ENCODE data around the gene ALG8. TPM values are rescaled to one million over a fixed set of nuclear protein-coding genes. Genes with fewer than 3 reads are reported as not detected.
"Not testable (repeated sequence)": the region's sequence is repeated elsewhere in the genome, so short reads cannot be mapped to it uniquely, and the experiment has no call there.

The ALG8 gene
- total RNA-seq, 2 donors from 2014 or later, result 17.2 to 25.8 TPM

DNA sequence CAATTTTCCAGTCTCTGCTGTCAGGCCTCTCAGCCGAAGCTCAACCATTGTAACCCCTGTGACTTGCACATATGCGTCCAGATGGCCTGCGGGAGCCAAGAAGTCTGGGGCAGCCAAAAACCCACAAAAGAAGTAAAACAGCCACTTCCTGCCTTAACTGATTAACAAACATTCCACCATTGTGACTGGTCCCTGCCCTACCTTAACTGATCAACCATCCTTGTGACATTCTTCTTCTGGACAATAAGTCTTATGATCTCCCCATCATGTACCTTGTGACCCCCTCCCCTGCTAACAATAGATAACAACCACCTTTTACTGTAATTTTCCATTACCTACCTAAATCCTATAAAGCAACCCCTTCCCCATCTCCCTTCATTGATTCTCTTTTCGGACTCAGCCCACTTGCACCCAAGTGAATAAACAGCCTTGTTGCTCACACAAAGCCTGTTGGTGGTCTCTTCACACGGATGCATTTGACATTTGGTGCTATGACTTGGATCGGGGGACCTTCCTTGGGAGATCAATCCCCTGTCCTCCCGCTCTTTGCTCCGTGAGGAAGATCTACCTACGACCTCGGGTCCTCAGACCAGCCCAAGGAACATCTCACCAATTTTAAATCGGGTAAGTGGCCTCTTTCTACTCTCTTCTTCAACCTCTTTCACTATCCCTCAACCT lies 58.5 kb downstream of the ALG8 start:
- H3K27ac Mint-ChIP-seq, result peak overlapping the region; percentile 96
- H3K9me3 ChIP-seq (ENCODE audit: control insufficient read depth, low read length, poor library complexity, severe bottlenecking), result no peaks in the 10 kb centered on the region
- peaks cover 35% of the 10 kb centered on the region for H3K4me1 Mint-ChIP-seq
- ATAC-seq (no peak), DNase-seq (no peak)
- peaks cover 3% of the 10 kb centered on the region for H3K36me3 Mint-ChIP-seq (ENCODE audit: low read depth)
- H3K27me3 Mint-ChIP-seq, result no peaks in the 10 kb centered on the region
- H3K4me3 Mint-ChIP-seq, result peak overlapping the region; percentile 92

DNA sequence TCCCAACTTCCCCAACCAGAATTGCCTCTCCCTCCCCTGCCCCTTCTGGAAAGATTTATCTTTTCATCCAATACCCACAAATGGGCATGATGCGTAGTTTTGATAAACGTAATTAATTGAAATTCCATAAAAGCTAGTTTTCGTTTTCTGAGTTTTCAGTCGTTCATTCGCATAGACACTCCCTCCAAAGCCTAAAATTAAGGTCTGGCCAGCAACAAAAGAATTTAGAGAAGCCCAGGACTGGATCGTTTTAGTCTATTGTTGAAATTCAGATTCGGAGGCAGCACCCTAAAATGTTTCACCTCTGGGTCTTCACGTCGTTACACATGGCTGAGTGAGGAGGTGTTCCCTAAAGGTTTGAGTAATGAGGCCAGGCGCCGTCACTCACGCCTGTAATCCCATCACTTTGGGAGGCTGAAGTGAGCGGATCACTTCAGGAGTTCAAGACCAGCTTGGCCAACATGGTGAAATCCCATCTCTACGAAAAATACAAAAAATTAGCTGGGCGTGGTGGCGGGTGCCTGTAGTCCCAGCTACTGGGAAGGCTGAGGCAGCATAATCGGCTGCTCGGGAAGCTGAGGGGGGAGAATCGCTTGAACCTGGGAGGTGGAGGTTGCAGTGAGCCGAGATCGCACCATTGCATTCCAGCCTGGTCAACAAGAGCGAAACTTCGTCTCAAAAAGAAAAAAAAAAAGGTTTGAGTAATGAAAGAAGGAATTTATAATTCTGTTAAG lies 59.2 kb downstream of the ALG8 start:
- no peak for DNase-seq
- no peak for ATAC-seq
- H3K4me1 Mint-ChIP-seq, result peaks cover 38% of the 10 kb centered on the region
- peak overlapping the region; percentile 96 for H3K27ac Mint-ChIP-seq
- no peaks in the 10 kb centered on the region for H3K9me3 ChIP-seq (ENCODE audit: control insufficient read depth, low read length, poor library complexity, severe bottlenecking)
- peak overlapping the region; percentile 92 for H3K4me3 Mint-ChIP-seq
- peaks cover 3% of the 10 kb centered on the region for H3K36me3 Mint-ChIP-seq (ENCODE audit: low read depth)
- no peaks in the 10 kb centered on the region for H3K27me3 Mint-ChIP-seq

- Mint-ChIP-seq H3K27ac (peak within 1 kb of the TSS; percentile 96), H3K36me3 (ENCODE audit: low read depth) (peaks cover 3% of the 10 kb centered on the region), H3K27me3 (no peaks in the 10 kb centered on the region), H3K4me1 (peaks cover 42% of the 10 kb centered on the region), H3K4me3 (peak within 1 kb of the TSS; percentile 92)
- ATAC-seq (peak; percentile 86), DNase-seq (peak; percentile 35 to 58 (median 36))
- H3K9me3 ChIP-seq (ENCODE audit: control insufficient read depth, low read length, poor library complexity, severe bottlenecking), result no peaks in the 10 kb centered on the region
Measured at GRCh38 chr11:78079232-78080083, 60.0 kb downstream of the ALG8 start, which contains the start of gene NDUFC2. TSS of gene NDUFC2 (minus strand) at chr11:78079862. CDS start at chr11:78079744, 118 bp downstream.

DNA sequence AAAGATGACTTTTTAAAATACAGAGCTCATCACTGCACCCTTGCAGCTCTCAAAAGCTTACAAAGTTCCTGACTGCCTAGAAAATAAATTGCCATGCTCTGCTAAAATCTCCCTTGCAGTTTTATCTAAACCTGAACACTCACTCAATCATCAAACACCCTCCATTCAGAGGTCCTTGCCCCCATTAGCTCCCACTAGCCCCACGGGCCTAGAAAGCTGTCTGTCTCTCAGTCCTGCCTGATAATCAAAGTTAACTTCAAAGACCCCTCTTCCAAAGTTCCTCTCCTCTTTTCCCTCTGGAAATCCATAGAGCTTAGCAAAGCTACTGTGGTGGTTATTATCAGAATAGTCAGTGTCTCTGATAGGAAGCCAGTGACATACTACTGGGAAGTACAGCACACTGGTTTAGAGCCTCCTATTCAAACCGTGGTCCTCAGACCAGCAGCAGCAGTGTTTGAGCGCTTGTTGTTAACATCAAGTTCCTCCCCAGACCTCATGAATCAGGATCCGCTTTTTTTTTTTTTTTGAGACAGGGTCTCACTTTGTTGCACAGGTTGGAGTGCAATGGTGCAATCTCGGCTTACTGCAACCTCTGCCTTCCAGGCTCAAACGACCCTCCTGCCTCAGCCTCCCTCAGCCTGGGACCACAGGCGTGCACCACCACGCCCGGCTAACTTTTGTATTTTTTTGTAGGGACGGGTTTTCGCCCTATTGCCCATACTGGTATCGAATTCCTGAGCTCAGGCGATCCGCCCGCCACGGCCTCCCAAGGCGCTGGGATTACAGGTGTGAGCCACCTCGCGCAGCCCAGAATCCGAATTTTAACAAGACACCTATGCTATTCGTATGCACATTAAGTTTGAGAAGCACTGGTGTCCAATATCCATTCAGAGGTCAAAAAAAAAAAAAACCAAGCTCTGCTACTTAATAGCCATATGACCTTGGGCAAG lies 60.9 kb downstream of the ALG8 start:
- Mint-ChIP-seq H3K27me3 (no peaks in the 10 kb centered on the region), H3K36me3 (ENCODE audit: low read depth) (peaks cover 3% of the 10 kb centered on the region), H3K27ac (peak overlapping the region; percentile 96), H3K4me3 (peak overlapping the region; percentile 92), H3K4me1 (peaks cover 42% of the 10 kb centered on the region)
- H3K9me3 ChIP-seq (ENCODE audit: control insufficient read depth, low read length, poor library complexity, severe bottlenecking), result no peaks in the 10 kb centered on the region
- DNase-seq (no peak), ATAC-seq (no peak)

DNA sequence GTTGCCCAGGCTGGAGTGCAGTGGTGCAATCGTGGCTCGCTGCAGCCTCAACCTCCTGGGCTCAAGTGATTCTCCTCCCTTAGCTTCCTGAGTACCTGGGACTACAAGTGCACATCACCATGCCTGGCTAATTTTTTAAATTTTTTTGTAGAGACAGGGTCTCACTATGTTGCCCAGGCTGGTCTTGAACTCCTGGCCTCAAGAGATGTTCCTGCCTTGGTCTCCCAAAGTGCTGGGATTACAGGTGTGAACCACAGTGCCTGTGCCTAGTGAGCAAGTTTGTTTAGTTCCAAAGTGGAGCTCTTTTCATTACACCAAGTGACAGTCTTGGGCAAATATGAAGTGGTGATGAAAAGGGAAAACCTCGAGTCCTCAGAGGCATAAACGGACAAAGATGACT lies 61.8 kb downstream of the ALG8 start:
- not testable (repeated sequence) for H3K9me3 ChIP-seq (ENCODE audit: control insufficient read depth, low read length, poor library complexity, severe bottlenecking); DNase-seq; H3K27me3 Mint-ChIP-seq; ATAC-seq; H3K36me3 Mint-ChIP-seq (ENCODE audit: low read depth); H3K4me3 Mint-ChIP-seq
- Mint-ChIP-seq H3K27ac (peak overlapping the region; percentile 96), H3K4me1 (peaks cover 43% of the 10 kb centered on the region)

DNA sequence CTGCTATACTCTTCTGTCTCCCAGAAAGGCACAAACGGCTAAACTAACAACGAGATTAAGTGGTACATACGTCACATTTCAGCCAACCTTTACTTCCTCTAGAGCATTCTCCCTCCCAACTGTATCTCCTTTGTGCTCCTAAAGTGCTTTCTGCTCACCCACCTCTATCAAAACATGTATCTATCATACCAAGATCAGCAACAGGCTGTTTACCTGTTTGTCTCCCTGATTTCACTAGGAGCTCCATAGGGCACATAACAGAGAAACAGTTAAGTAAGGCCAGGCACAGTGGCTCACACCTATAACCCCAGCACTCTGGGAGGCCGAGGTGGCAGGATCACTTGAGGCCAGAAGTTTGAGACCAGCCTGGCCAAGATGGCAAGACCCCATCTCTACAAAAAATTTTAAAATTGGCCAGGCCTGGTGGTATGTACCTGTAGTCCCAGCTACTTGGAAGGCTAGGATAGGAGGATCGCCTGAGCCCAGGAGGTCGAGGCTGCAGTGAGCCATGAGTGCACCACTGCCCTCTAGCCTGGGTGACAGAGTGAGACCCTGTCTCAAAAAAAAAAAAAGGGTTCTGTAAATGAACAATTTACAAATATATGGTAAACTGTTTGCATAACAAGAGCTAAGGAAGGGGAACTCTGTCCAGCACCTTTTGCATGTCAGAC lies 62.6 kb downstream of the ALG8 start:
- Mint-ChIP-seq H3K36me3 (ENCODE audit: low read depth) (peaks cover 7% of the 10 kb centered on the region), H3K27me3 (no peaks in the 10 kb centered on the region), H3K4me1 (peaks cover 45% of the 10 kb centered on the region), H3K4me3 (peak overlapping the region; percentile 59), H3K27ac (peak overlapping the region; percentile 82)
- no peaks in the 10 kb centered on the region for H3K9me3 ChIP-seq (ENCODE audit: control insufficient read depth, low read length, poor library complexity, severe bottlenecking)
- ATAC-seq (no peak), DNase-seq (no peak)

DNA sequence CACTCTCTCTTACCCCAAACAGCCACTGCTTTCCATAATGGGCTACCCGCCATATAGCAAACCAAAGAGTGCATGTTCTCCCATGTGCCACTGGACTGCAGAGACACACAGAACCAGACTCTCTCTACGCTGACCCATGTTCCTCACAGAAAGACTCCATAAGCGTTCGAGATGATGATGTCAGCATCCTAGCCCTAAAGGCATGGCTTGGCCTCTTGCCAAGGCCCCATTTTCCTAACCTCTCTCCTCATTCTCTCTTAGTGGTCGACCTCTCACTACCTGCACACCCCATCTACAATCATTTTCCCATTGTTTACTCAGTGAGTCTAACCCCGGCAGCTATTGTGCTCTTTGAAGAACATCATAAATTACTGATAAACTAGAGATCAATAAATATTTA lies 64.7 kb downstream of the ALG8 start:
- H3K4me3 Mint-ChIP-seq, result peak overlapping the region; percentile 2
- peak overlapping the region; percentile 75 for H3K27ac Mint-ChIP-seq
- H3K4me1 Mint-ChIP-seq, result peaks cover 39% of the 10 kb centered on the region

GRCh38 chr11:78072455-78072854 lies 67.0 kb downstream of the ALG8 start:
- ATAC-seq, result no peak
- Mint-ChIP-seq H3K27ac (no peak overlapping the region), H3K36me3 (ENCODE audit: low read depth) (peaks cover 13% of the 10 kb centered on the region), H3K4me3 (no peak overlapping the region), H3K4me1 (peaks cover 30% of the 10 kb centered on the region), H3K27me3 (no peaks in the 10 kb centered on the region)
- DNase-seq, result no peak
- H3K9me3 ChIP-seq (ENCODE audit: control insufficient read depth, low read length, poor library complexity, severe bottlenecking), result no peaks in the 10 kb centered on the region

More for the DNA sequence above, 64.7 kb downstream of the ALG8 start:
- no peaks in the 10 kb centered on the region for H3K9me3 ChIP-seq (ENCODE audit: control insufficient read depth, low read length, poor library complexity, severe bottlenecking)
- Mint-ChIP-seq H3K36me3 (ENCODE audit: low read depth) (peaks cover 10% of the 10 kb centered on the region), H3K27me3 (no peaks in the 10 kb centered on the region)
- ATAC-seq, result no peak
- no peak for DNase-seq

GRCh38 chr11:78071717-78072116 lies 67.7 kb downstream of the ALG8 start:
- no peaks in the 10 kb centered on the region for H3K9me3 ChIP-seq (ENCODE audit: control insufficient read depth, low read length, poor library complexity, severe bottlenecking)
- Mint-ChIP-seq H3K4me3 (no peak overlapping the region), H3K36me3 (ENCODE audit: low read depth) (peaks cover 14% of the 10 kb centered on the region), H3K4me1 (peaks cover 28% of the 10 kb centered on the region), H3K27ac (no peak overlapping the region), H3K27me3 (no peaks in the 10 kb centered on the region)
- no peak for DNase-seq
- no peak for ATAC-seq

GRCh38 chr11:78070621-78071020 lies 68.8 kb downstream of the ALG8 start:
- H3K9me3 ChIP-seq (ENCODE audit: control insufficient read depth, low read length, poor library complexity, severe bottlenecking), result no peaks in the 10 kb centered on the region
- ATAC-seq (no peak), DNase-seq (no peak)
- H3K36me3 Mint-ChIP-seq (ENCODE audit: low read depth), result peaks cover 12% of the 10 kb centered on the region
- no peaks in the 10 kb centered on the region for H3K27me3 Mint-ChIP-seq
- H3K4me1 Mint-ChIP-seq, result peaks cover 20% of the 10 kb centered on the region
- no peak overlapping the region for H3K4me3 Mint-ChIP-seq
- H3K27ac Mint-ChIP-seq, result no peak overlapping the region

- H3K27me3 Mint-ChIP-seq, result no peaks in the 10 kb centered on the region
- ATAC-seq (no peak), DNase-seq (no peak)
- peaks cover 12% of the 10 kb centered on the region for H3K36me3 Mint-ChIP-seq (ENCODE audit: low read depth)
- no peaks in the 10 kb centered on the region for H3K9me3 ChIP-seq (ENCODE audit: control insufficient read depth, low read length, poor library complexity, severe bottlenecking)
- H3K4me3 Mint-ChIP-seq, result no peak overlapping the region
- no peak overlapping the region for H3K27ac Mint-ChIP-seq
- H3K4me1 Mint-ChIP-seq, result peaks cover 16% of the 10 kb centered on the region
Measured at GRCh38 chr11:78069465-78069864, 70.0 kb downstream of the ALG8 start.

DNA sequence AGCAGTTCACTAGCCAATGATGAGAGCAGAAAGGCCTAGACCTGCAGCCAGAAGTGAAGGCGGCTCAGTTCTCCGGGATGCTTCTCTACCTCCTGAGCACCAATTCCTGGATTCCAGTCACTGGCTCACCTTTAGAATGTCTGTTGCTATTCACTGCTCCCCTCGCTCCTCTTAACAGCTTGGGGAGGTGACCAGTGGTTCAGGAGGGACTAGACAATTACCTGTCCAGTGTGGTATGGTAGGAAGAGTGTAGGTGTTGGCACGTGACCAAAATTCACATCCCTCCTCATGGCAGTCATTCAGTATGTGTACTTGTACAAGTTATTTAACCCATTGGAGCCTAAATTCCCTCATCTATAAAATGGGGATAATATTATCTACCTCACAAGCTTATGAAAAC lies 71.7 kb downstream of the ALG8 start:
- H3K4me3 Mint-ChIP-seq, result no peak overlapping the region
- DNase-seq (no peak), ATAC-seq (no peak)
- no peaks in the 10 kb centered on the region for H3K9me3 ChIP-seq (ENCODE audit: control insufficient read depth, low read length, poor library complexity, severe bottlenecking)
- peak overlapping the region; percentile 79 for H3K27ac Mint-ChIP-seq
- H3K27me3 Mint-ChIP-seq, result no peaks in the 10 kb centered on the region
- peaks cover 12% of the 10 kb centered on the region for H3K36me3 Mint-ChIP-seq (ENCODE audit: low read depth)
- peaks cover 19% of the 10 kb centered on the region for H3K4me1 Mint-ChIP-seq
